ENCODE results near the gene MLLT1. TPM values are rescaled to one million over a fixed set of nuclear protein-coding genes. Genes with fewer than 3 reads are reported as not detected.

MLLT1 gene
- total RNA-seq, 1 donor = 15.9 TPM

- H3K4me1 ChIP-seq (ENCODE audit: insufficient read depth, low read length) = peaks cover 82% of the 10 kb centered on the region
- no peak for TF ChIP-seq CTCF (IDR thresholded peaks at IDR 0.05; ENCODE audit: extremely low read depth, low read depth, low read length)
- peak; percentile 46 for DNase-seq (ENCODE audit: insufficient read length, low spot score, missing footprints)
These were observed 4.5 kb downstream of the MLLT1 start for GRCh38 chr19:6275170-6275744.

GRCh38 chr19:6274756-6275155 lies 5.0 kb downstream of the MLLT1 start:
- peaks cover 82% of the 10 kb centered on the region for H3K4me1 ChIP-seq (ENCODE audit: insufficient read depth, low read length)
- peaks cover 87% of the 10 kb centered on the region for H3K79me2 ChIP-seq (ENCODE audit: insufficient read depth, low read length)
- H3K27me3 ChIP-seq (ENCODE audit: insufficient read depth, low read length) = no peaks in the 10 kb centered on the region
- no peaks in the 10 kb centered on the region for H3K9me3 ChIP-seq (ENCODE audit: low read depth, low read length)
- DNase-seq (ENCODE audit: insufficient read length, low spot score, missing footprints) = peak; percentile 44
- peaks cover 12% of the 10 kb centered on the region for H4K20me1 ChIP-seq (ENCODE audit: insufficient read depth, low read length)
- TF ChIP-seq CTCF (IDR thresholded peaks at IDR 0.05; ENCODE audit: extremely low read depth, low read depth, low read length) = no peak
- H3K36me3 ChIP-seq (ENCODE audit: insufficient read depth, low read length) = peaks cover 16% of the 10 kb centered on the region
- H3K4me2 ChIP-seq (ENCODE audit: insufficient read depth, low read length) = peak overlapping the region; percentile 85
- peak overlapping the region; percentile 52 for H3K4me3 ChIP-seq (ENCODE audit: insufficient read depth, low read length)
- no peak overlapping the region for H2AFZ ChIP-seq (ENCODE audit: low read length)
- H3K27ac ChIP-seq (ENCODE audit: low read depth, low read length) = peak overlapping the region; percentile 96

More at GRCh38 chr19:6275170-6275744, 4.5 kb downstream of the MLLT1 start:
- no peak overlapping the region for H3K4me3 ChIP-seq (ENCODE audit: insufficient read depth, low read length)
- H3K36me3 ChIP-seq (ENCODE audit: insufficient read depth, low read length) = peaks cover 11% of the 10 kb centered on the region
- H3K9me3 ChIP-seq (ENCODE audit: low read depth, low read length) = no peaks in the 10 kb centered on the region
- H4K20me1 ChIP-seq (ENCODE audit: insufficient read depth, low read length) = peaks cover 12% of the 10 kb centered on the region
- H2AFZ ChIP-seq (ENCODE audit: low read length) = no peak overlapping the region
- H3K27me3 ChIP-seq (ENCODE audit: insufficient read depth, low read length) = no peaks in the 10 kb centered on the region
- peaks cover 82% of the 10 kb centered on the region for H3K79me2 ChIP-seq (ENCODE audit: insufficient read depth, low read length)
- H3K4me2 ChIP-seq (ENCODE audit: insufficient read depth, low read length) = peak overlapping the region; percentile 85
- H3K27ac ChIP-seq (ENCODE audit: low read depth, low read length) = peak overlapping the region; percentile 96

- no peaks in the 10 kb centered on the region for H3K9me3 ChIP-seq (ENCODE audit: low read depth, low read length)
- peak overlapping the region; percentile 96 for H3K27ac ChIP-seq (ENCODE audit: low read depth, low read length)
- H4K20me1 ChIP-seq (ENCODE audit: insufficient read depth, low read length) = peaks cover 12% of the 10 kb centered on the region
- H3K27me3 ChIP-seq (ENCODE audit: insufficient read depth, low read length) = no peaks in the 10 kb centered on the region
- peaks cover 90% of the 10 kb centered on the region for H3K79me2 ChIP-seq (ENCODE audit: insufficient read depth, low read length)
- H3K4me2 ChIP-seq (ENCODE audit: insufficient read depth, low read length) = peak overlapping the region; percentile 85
- no peak overlapping the region for H2AFZ ChIP-seq (ENCODE audit: low read length)
- peak overlapping the region; percentile 52 for H3K4me3 ChIP-seq (ENCODE audit: insufficient read depth, low read length)
- peaks cover 82% of the 10 kb centered on the region for H3K4me1 ChIP-seq (ENCODE audit: insufficient read depth, low read length)
- peaks cover 24% of the 10 kb centered on the region for H3K36me3 ChIP-seq (ENCODE audit: insufficient read depth, low read length)
- DNase-seq (ENCODE audit: insufficient read length, low spot score, missing footprints) = peak; percentile 99
- TF ChIP-seq CTCF (IDR thresholded peaks at IDR 0.05; ENCODE audit: extremely low read depth, low read depth, low read length) = no peak
These were observed 5.8 kb downstream of the MLLT1 start for GRCh38 chr19:6273701-6274601.

Data from osteoblast (primary cell).